ENCODE data around the gene FGFR3. TPM values are rescaled to one million over a fixed set of nuclear protein-coding genes. Genes with fewer than 3 reads are reported as not detected.

FGFR3 gene
- total and polyA plus RNA-seq, 9 of the 15 experiments (the other 6 are each of a cell fraction or from before 2014, with no cell fraction given), result 1.2 to 60.4 (median 12.7) TPM

- TF ChIP-seq, protein P1, sequence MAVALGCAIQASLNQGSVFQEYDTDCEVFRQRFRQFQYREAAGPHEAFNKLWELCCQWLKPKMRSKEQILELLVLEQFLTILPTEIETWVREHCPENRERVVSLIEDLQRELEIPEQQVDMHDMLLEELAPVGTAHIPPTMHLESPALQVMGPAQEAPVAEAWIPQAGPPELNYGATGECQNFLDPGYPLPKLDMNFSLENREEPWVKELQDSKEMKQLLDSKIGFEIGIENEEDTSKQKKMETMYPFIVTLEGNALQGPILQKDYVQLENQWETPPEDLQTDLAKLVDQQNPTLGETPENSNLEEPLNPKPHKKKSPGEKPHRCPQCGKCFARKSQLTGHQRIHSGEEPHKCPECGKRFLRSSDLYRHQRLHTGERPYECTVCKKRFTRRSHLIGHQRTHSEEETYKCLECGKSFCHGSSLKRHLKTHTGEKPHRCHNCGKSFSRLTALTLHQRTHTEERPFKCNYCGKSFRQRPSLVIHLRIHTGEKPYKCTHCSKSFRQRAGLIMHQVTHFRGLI (CRISPR knock-in tag; IDR thresholded peaks at IDR 0.05), result no peak
- TF ChIP-seq ZNF644 (tag; IDR thresholded peaks at IDR 0.05; ENCODE audit: low read depth), result no peak
- TF ChIP-seq, protein P2, sequence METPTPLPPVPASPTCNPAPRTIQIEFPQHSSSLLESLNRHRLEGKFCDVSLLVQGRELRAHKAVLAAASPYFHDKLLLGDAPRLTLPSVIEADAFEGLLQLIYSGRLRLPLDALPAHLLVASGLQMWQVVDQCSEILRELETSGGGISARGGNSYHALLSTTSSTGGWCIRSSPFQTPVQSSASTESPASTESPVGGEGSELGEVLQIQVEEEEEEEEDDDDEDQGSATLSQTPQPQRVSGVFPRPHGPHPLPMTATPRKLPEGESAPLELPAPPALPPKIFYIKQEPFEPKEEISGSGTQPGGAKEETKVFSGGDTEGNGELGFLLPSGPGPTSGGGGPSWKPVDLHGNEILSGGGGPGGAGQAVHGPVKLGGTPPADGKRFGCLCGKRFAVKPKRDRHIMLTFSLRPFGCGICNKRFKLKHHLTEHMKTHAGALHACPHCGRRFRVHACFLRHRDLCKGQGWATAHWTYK (CRISPR knock-in tag; IDR thresholded peaks at IDR 0.05), result peak; percentile 88
- no peak for TF ChIP-seq GABPB1 (CRISPR knock-in tag; IDR thresholded peaks at IDR 0.05)
- TF ChIP-seq KLF6 (CRISPR knock-in tag; IDR thresholded peaks at IDR 0.05; ENCODE audit: borderline replicate concordance), result no peak
- no peak for TF ChIP-seq NR2C1 (IDR thresholded peaks at IDR 0.05)
- TF ChIP-seq NR2C1 (tag; IDR thresholded peaks at IDR 0.05), result no peak
- TF ChIP-seq CHD1 (IDR thresholded peaks at IDR 0.05; ENCODE audit: low read length), result peak; percentile 95
- TF ChIP-seq MTA3 (IDR thresholded peaks at IDR 0.05; ENCODE audit: borderline replicate concordance), result no peak; the same call in 1 of the 2 replicates
- TF ChIP-seq BRCA1 (IDR thresholded peaks at IDR 0.05), result no peak
- no peak for TF ChIP-seq BRCA1 (CRISPR knock-in tag; IDR thresholded peaks at IDR 0.05)
- TF ChIP-seq TAF15 (IDR thresholded peaks at IDR 0.05; ENCODE audit: low read depth, low read length), result no peak
- TF ChIP-seq ZNF507 (tag; conservative IDR thresholded peaks at IDR 0.05), result no peak
- no peak for TF ChIP-seq EHMT2 (IDR thresholded peaks at IDR 0.05)
- no peak for TF ChIP-seq ASH1L (IDR thresholded peaks at IDR 0.05; ENCODE audit: borderline replicate concordance, low read depth, partially characterized antibody)
- no peak for TF ChIP-seq ZNF134 (CRISPR knock-in tag; conservative IDR thresholded peaks at IDR 0.05)
- TF ChIP-seq, protein P3, sequence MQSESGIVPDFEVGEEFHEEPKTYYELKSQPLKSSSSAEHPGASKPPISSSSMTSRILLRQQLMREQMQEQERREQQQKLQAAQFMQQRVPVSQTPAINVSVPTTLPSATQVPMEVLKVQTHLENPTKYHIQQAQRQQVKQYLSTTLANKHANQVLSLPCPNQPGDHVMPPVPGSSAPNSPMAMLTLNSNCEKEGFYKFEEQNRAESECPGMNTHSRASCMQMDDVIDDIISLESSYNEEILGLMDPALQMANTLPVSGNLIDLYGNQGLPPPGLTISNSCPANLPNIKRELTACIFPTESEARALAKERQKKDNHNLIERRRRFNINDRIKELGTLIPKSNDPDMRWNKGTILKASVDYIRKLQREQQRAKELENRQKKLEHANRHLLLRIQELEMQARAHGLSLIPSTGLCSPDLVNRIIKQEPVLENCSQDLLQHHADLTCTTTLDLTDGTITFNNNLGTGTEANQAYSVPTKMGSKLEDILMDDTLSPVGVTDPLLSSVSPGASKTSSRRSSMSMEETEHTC (IDR thresholded peaks at IDR 0.05), result no peak
- TF ChIP-seq HDAC1 (IDR thresholded peaks at IDR 0.05), result no peak
- TF ChIP-seq HDAC3 (IDR thresholded peaks at IDR 0.05; ENCODE audit: borderline replicate concordance, partially characterized antibody), result no peak
- TF ChIP-seq XRCC5 (IDR thresholded peaks at IDR 0.05; ENCODE audit: low read depth, low read length), result peak; percentile 26; the same call in 1 of the 2 replicates
- no peak for TF ChIP-seq HMG20B (CRISPR knock-in tag; IDR thresholded peaks at IDR 0.05)
- no peak for TF ChIP-seq SREBF1 (IDR thresholded peaks at IDR 0.05; ENCODE audit: borderline replicate concordance, low read depth, low read length)
- TF ChIP-seq ZKSCAN3 (CRISPR knock-in tag; IDR thresholded peaks at IDR 0.05), result no peak
- no peak for TF ChIP-seq RAD51 (IDR thresholded peaks at IDR 0.05; ENCODE audit: borderline replicate concordance, low read depth)
- TF ChIP-seq CREB1 (IDR thresholded peaks at IDR 0.05), result no peak
- no peak for TF ChIP-seq CREB1 (CRISPR knock-in tag; IDR thresholded peaks at IDR 0.05)
- TF ChIP-seq ZNF133 (CRISPR knock-in tag; IDR thresholded peaks at IDR 0.05), result no peak
- TF ChIP-seq ILK (tag; IDR thresholded peaks at IDR 0.05; ENCODE audit: borderline replicate concordance, low read depth), result no peak
Observed at GRCh38 chr4:1793940-1794808, 1.1 kb downstream of the FGFR3 start (continued).
